Thoracic aorta (tissue), 2 donors: ENCODE results near the gene MOV10L1. TPM values are rescaled to one million over a fixed set of nuclear protein-coding genes. Genes with fewer than 3 reads are reported as not detected.

Experiments
- ATAC-seq: fragments of 150-250 bp; one replicate; pipeline ENCODE4 v1.8.0; 2017; ENCODE audit warnings: low read depth; ENCODE audit not compliant: insufficient number of reproducible peaks, low FRiP score
- DNase-seq: peaks from one replicate; pipeline ENCODE4 v3.0.0-alpha.2; 2020; ENCODE audit warnings: low spot score
- H3K27ac ChIP-seq, 2 donors: fragments of 200-600 bp; sonication (generic); 1 replicate in 1 of 2; 2 replicates in 1 of 2; pipeline ENCODE4 v1.5.1; 2016; ENCODE audit warnings: mild to moderate bottlenecking in 2 of 2, moderate library complexity in 2 of 2
- H3K27me3 ChIP-seq: fragments of 200-600 bp; sonication (generic); replicated peaks from 2 replicates; pipeline ENCODE4 v1.6.0; 2016; ENCODE audit warnings: mild to moderate bottlenecking; ENCODE audit not compliant: insufficient read depth
- H3K36me3 ChIP-seq: fragments of 200-600 bp; sonication (generic); one replicate; pipeline ENCODE4 v1.5.1; 2016
- H3K4me1 ChIP-seq, 2 donors: fragments of 200-600 bp; sonication (generic); 1 replicate in 1 of 2; 2 replicates in 1 of 2; pipeline versions ENCODE4 v1.5.1 to v1.6.0; 2016; ENCODE audit warnings: low read depth in 2 of 2, mild to moderate bottlenecking in 1 of 2; ENCODE audit not compliant: control insufficient read depth in 1 of 2
- H3K4me3 ChIP-seq: fragments of 200-600 bp; sonication (generic); 2 replicates; pipeline ENCODE4 v1.5.1; 2016; ENCODE audit warnings: mild to moderate bottlenecking
- H3K9me3 ChIP-seq: fragments of 200-600 bp; sonication (generic); 2 replicates; pipeline ENCODE4 v1.5.1; 2016
- total RNA-seq, 2 donors: library from RNA; depleted of rRNA; stranded (reverse); fragments of >200 nt; gene quantifications; one replicate each; pipeline versions ENCODE4 v1.1.0 to v1.2.3, GENCODE V29; 2016
- TF ChIP-seq, protein P1 (sequence below): fragments of 200-600 bp; sonication (generic); IDR thresholded peaks from one replicate; pipeline ENCODE4 v1.5.1; 2019; ENCODE audit warnings: antibody characterized with exemption

Gene MOV10L1
- total RNA-seq, 2 donors from 2014 or later: 4.6 to 7.4 TPM

DNA sequence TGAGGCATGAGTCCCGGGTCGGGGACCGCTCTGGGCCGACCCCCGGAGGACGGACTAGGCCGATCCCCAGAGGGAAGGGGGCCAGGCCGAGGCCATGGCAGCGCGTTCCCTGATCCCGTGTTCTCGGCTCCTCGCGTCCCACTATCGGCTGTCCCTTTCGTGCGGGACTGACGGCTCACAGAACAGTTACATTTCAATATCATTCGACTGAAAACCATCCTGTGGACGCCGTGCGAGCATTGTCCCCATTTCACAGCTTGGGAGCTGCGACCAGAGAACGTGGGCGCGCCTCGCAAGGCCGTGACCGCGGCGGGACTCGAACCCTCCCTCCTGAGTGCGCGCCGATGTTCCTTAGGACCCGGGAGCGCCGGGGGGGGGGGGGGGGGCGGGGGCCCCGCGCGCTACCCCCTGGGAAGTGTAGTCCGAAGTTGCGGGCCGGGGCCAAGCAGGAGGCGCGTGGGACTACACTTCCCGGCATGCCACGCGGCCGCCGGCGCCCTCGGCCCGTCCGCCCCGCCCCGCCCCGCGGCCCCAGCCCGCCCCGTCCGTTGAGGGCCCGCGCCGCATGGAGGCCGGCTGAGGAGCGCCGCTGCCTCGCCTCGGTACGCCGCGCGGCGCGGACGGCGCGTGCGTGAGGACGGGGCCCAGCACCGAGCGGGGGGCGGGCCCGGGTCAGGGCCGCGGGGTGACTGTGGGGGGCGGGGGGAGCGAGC lies 95.7 kb downstream of the MOV10L1 start, which contains the start of gene TRABD:
Gene TRABD (plus strand): TSS at position 539 of the 713 bp plus-strand sequence. CDS start 7,148 bp downstream, outside the sequence.
- Histone ChIP-seq H3K4me3 (peak within 1 kb of the TSS; percentile 93), H3K4me1 (peaks cover 31 to 47% of the 10 kb centered on the region in 2 donors), H3K9me3 (no peaks in the 10 kb centered on the region), H3K27ac (peak within 1 kb of the TSS in 1 of 2 donors; percentile 49), H3K36me3 (no peaks in the 10 kb centered on the region), H3K27me3 (no peaks in the 10 kb centered on the region)
- TF ChIP-seq, protein P1, sequence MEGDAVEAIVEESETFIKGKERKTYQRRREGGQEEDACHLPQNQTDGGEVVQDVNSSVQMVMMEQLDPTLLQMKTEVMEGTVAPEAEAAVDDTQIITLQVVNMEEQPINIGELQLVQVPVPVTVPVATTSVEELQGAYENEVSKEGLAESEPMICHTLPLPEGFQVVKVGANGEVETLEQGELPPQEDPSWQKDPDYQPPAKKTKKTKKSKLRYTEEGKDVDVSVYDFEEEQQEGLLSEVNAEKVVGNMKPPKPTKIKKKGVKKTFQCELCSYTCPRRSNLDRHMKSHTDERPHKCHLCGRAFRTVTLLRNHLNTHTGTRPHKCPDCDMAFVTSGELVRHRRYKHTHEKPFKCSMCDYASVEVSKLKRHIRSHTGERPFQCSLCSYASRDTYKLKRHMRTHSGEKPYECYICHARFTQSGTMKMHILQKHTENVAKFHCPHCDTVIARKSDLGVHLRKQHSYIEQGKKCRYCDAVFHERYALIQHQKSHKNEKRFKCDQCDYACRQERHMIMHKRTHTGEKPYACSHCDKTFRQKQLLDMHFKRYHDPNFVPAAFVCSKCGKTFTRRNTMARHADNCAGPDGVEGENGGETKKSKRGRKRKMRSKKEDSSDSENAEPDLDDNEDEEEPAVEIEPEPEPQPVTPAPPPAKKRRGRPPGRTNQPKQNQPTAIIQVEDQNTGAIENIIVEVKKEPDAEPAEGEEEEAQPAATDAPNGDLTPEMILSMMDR: no peak
- DNase-seq: no peak
- ATAC-seq: peak; percentile 64

DNA sequence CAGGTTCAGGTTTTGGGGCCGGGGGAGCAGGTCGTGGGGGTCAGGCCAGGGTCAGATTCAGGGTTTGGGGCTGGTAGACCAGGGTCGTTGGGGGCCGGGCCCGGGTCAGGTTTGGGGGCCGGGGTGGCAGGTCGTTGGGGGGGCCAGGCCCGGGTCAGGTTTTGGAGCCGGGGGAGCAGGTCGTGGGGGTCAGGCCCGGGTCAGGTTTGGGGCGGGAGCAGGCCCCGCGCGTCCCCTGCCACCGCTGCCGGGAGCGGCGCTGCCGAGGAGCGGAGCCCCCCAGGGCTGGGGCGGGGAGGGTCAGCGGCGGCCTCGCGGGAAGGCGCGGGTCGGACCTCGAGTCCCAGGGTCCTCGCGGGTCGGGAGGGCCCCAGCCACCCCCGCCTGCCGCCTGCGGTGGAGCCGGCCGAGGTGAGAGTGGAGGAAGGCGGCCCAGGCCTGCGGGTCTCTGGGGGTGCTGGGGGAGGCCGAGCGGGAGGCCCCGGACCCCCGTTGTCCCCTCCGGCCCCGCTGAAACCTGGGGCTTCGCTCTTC lies 96.4 kb downstream of the MOV10L1 start:
- no peak for DNase-seq
- TF ChIP-seq, protein P1: no peak
- H3K27me3 ChIP-seq: no peaks in the 10 kb centered on the region
- H3K36me3 ChIP-seq: no peaks in the 10 kb centered on the region
- H3K4me3 ChIP-seq: peak overlapping the region; percentile 93
- peak overlapping the region in 1 of 2 donors; percentile 49 for H3K27ac ChIP-seq
- no peak for ATAC-seq
- H3K4me1 ChIP-seq: peaks cover 37 to 54% of the 10 kb centered on the region in 2 donors
- no peaks in the 10 kb centered on the region for H3K9me3 ChIP-seq

GRCh38 chr22:50186761-50187523 lies 97.1 kb downstream of the MOV10L1 start:
- peak overlapping the region in 1 of 2 donors; percentile 49 for H3K27ac ChIP-seq
- no peaks in the 10 kb centered on the region for H3K27me3 ChIP-seq
- peak overlapping the region; percentile 93 for H3K4me3 ChIP-seq
- ATAC-seq: no peak
- no peaks in the 10 kb centered on the region for H3K36me3 ChIP-seq
- H3K9me3 ChIP-seq: no peaks in the 10 kb centered on the region
- TF ChIP-seq, protein P1: no peak
- no peak for DNase-seq
- peaks cover 38 to 55% of the 10 kb centered on the region in 2 donors for H3K4me1 ChIP-seq

DNA sequence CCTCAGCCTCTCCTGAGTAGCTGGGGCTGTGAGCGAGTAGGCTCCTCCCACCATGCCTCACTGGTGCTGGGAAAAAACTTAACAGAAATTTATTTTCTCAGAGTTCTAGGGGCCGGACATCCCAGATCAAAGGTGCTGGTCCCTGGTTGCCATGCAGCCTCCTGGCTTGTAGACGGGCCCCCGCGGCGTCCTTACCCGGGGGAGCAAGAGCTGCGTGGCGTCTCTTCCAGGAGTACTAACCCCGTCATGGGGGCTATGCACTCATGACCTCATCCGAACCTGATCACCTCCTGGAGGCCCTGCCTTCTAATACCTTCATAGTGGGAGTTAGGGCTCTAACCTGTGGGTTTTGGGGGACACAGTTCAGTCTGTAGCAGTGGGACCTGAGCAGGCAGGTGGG lies 98.5 kb downstream of the MOV10L1 start:
- DNase-seq (no peak), ATAC-seq (no peak)
- TF ChIP-seq, protein P1: no peak
- no peak overlapping the region for H3K4me3 ChIP-seq
- no peaks in the 10 kb centered on the region for H3K36me3 ChIP-seq
- H3K27ac ChIP-seq: no peak overlapping the region
- H3K27me3 ChIP-seq: no peaks in the 10 kb centered on the region
- H3K4me1 ChIP-seq: peaks cover 38 to 55% of the 10 kb centered on the region in 2 donors
- no peaks in the 10 kb centered on the region for H3K9me3 ChIP-seq
